ENCODE data around the gene PTDSS2.
A peak's percentile ranks its signal among the peaks of the same experiment; 100 is the strongest.
"Not testable (repeated sequence)": the region's sequence is repeated elsewhere in the genome, so short reads cannot be mapped to it uniquely, and the experiment has no call there.

The PTDSS2 gene

DNA sequence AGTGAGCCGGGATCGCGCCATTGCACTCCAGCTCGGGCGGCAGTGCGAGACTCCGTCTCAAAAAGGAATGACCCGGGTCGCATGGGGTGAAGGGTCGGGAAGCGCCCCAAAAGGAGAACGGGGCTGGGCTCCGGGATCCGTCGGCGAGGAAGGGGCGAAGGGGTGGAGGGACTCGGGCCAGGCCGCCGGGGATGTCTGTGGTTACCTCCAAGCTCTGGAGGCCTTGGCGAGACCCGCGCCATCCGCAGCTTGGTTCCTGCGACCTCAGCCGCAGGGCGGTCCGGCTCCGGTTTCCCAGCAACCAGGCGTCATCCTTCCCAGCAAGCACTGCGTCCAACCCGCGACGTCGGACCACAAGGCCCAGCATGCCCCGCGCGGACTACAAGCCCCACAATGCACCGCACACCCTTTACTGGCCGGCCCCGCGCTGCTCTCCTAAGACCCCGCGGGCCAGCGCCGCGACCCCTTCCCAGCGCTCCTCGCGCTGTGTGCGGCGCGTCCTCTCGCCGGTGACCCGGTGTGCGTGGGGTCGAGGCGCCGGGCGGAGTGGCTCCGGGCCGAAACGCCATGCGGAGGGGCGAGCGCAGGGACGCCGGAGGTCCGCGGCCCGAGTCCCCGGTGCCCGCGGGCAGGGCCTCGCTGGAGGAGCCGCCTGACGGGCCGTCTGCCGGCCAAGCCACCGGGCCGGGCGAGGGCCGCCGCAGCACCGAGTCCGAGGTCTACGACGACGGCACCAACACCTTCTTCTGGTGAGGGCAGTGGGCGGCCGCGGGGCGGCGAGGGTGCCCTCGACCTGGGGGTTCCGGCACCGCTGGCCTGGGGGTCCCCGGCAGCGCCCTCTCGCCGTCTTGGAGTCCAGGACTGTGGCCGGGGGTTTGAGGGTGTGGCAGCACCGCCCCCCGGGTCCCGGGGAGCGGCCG lies at the start of gene PTDSS2:
PTDSS2 (plus strand) TSS at position 391 of the 920 bp plus-strand sequence; CDS start at position 568, 177 bp downstream.
- peak; percentile 94 for DNase-seq

DNA sequence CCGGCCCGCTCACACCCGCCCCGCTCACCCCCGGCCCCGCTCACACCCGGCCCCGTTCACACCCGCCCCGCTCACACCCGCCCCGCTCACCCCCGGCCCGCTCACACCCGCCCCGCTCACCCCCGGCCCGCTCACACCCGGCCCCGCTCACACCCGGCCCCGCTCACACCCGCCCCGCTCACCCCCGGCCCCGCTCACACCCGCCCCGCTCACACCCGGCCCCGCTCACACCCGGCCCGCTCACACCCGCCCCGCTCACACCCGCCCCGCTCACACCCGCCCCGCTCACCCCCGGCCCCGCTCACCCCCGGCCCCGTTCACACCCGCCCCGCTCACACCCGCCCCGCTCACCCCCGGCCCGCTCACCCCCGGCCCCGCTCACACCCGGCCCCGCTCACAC lies 48.9 kb upstream of the PTDSS2 start:
- DNase-seq = not testable (repeated sequence)

- DNase-seq = no peak
These were observed 46.9 kb upstream of the PTDSS2 start for GRCh38 chr11:403021-403760.

GRCh38 chr11:403761-404431 lies 46.2 kb upstream of the PTDSS2 start:
- no peak for DNase-seq

DNA sequence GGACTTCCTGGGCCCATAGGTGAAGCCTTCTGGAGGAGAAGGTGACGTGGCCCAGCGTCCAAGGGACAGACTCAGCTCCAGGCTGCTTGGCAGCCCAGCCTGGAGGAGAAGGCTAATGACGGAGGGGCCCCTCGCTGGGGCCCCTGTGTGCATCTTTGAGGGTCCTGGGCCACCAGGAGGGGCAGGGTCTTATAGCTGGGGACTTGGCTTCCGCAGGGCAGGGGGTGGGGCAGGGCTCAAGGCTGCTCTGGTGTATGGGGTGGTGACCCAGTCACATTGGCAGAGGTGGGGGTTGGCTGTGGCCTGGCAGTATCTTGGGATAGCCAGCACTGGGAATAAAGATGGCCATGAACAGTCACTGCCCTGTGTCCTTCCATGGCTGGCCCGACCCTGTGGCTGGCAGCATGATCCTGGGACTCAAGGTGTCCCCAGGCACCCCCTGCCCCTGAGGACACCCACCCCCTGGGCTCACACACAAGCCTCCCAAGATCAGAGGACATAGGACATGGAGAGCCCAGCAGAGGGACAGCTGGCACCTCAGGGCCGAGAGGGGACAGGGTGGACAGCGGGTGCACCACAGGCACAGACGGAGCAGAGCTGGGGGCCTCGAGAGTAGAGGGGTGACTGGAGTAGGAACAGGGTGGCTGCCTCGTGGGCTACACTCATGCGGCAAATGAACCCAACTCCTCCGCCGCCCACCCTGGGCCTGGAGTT lies 45.4 kb upstream of the PTDSS2 start:
- DNase-seq = no peak

DNA sequence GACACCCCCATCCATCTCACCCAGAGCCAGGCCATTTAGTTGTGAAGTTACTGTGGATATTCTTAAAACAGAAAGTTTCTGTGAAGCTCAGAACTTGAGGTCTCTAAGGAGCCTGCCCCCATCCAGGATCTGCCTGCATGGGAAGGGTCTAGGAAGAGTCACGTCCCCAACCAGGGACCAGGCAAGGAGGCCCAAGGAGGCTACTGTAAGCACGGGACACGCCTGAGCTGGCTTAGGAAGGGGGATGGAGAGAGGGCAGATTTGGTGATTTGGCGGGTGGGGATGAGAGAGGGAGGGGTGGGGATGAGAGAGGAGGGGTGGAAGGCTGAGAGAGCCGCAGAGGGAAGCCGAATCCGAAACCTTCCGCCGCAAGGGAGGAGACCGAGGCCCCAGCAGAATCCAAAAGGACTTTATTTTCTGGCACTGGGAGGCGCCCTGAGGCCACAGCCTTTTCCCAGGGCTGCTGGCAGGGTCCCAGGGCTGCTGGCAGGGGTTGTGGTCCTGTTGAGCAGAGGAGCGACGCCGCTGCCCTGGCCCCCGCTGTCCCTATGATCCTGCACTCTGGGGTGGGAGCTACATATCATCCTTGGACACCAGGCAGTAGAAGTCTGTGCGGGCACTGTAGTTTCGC lies 44.6 kb upstream of the PTDSS2 start:
- DNase-seq = no peak

GRCh38 chr11:405954-406795 lies 43.9 kb upstream of the PTDSS2 start:
- DNase-seq = no peak

- peak; percentile 86 for DNase-seq
These were observed 43.1 kb upstream of the PTDSS2 start for GRCh38 chr11:406796-407650.

DNA sequence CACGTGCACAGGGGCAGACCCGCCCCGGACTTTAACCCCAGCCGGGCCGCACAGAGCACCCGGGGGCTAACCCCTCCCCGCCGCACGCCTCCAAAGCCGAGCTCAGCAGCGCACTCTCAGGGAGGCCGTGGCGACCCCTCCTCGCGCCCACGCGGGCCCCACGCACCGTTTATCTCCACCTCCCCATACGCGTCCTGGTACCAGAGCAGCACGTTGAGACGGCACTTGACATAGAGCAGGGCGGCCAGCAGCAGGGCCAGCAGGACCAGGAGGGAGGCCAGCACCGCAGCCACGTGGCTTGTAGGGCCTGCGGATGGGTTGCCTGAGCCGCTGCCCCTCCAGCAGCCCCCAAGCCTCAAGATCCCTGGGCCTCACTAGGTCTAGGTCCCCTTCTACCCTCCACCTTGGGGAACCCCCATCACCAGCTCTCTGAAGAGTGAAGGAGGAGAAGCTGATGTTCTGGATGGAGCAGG lies 42.4 kb upstream of the PTDSS2 start:
- DNase-seq = no peak

- no peak for DNase-seq
These were observed 41.7 kb upstream of the PTDSS2 start for GRCh38 chr11:408154-409007.

- no peak for DNase-seq
These were observed 41.0 kb upstream of the PTDSS2 start for GRCh38 chr11:409008-409599.

- DNase-seq = no peak
These were observed 40.2 kb upstream of the PTDSS2 start for GRCh38 chr11:409600-410483.

DNA sequence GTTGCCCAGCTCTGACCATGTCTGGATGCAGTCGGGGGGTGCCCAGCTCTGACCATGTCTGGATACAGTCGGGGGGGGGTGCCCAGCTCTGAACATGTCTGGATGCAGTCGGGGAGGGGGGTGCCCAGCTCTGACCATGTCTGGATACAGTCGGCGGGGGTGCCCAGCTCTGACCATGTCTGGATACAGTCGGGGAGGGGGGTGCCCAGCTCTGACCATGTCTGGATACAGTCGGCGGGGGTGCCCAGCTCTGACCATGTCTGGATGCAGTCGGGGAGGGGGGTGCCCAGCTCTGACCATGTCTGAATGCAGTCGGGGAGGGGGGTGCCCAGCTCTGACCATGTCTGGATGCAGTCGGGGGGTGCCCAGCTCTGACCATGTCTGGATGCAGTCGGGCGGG lies 39.4 kb upstream of the PTDSS2 start:
- DNase-seq = not testable (repeated sequence)

DNA sequence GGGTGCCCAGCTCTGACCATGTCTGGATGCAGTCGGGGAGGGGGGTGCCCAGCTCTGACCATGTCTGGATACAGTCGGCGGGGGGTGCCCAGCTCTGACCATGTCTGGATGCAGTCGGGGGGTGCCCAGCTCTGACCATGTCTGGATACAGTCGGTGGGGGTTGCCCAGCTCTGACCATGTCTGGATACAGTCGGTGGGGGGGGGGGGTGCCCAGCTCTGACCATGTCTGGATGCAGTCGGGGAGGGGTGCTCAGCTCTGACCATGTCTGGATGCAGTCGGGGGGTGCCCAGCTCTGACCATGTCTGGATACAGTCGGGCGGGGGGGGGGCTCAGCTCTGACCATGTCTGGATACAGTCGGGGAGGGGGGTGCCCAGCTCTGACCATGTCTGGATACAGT lies 38.6 kb upstream of the PTDSS2 start:
- not testable (repeated sequence) for DNase-seq

DNA sequence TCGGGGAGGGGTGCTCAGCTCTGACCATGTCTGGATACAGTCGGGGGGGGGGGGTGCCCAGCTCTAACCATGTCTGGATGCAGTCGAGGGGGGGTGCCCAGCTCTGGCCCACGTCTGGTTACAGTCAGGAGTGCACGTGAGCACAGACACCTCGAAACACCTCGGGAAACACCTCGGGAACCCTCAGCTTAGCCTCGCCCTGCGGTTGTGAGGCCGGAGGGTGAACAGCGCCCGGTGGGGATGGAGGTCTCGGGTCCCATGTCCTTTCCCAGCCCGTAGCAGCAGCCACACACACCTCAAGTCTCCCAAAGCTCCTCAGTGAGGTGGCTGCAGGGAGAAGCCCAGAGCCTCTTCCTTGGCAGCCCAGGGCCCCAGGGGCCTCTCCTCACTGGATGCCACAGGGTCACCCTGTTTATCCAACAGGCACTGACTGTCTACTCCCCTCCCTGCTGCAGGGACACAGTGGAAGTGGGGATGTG lies 37.4 kb upstream of the PTDSS2 start:
- no peak for DNase-seq

DNA sequence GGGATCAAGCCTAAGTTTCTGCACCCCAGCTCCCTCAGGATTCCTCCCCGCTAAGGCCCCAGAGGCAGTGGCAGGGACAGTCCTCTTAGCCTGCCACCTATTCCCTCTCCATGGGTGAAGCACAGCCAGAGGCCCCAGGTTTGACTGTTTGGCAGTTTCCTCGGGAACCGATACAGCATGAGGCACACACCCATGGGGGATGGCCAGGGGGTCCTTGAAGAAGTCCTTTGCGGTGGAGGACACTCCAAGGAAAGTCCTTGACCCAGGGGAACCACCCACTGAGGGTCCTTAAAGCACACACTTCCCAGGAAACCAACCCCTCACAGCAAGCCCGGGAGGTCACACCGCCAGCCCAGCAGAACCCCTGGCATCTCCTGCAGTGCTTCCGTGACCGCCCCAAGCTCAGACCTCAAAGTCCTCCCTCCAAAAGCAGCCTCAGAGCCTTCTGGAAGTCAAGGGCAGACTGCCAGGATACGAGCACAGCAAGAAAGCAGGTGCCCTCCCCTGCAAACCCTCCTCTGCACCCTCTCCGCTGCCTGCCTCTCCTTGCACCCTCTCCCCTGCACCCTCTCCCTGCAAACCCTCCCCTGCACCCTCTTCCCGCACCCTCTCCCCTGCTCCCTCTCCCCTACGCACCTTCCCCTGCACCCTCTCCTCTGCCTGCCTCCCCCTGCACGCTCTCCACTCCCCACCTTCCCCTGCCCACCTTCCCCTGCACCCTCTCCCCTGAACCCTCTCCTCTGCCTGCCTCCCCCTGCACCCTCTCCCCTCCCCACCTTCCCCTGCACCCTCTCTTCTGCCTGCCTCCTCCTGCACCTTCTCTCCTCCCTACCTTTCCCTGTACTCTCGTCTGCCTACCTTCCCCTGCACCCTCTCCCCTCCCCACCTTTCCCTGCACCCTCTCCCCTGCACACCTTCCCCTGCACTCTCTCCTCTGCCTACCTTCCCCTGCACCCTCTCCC lies 36.7 kb upstream of the PTDSS2 start:
- DNase-seq = no peak

Data from activated naive CD4-positive, alpha-beta T cell treated with anti-CD3 and anti-CD28 coated beads, Interleukin-2, amount 50 U/mL, for 16 hours (primary cell).